Fibroblast of pulmonary artery (primary cell): ENCODE data around the gene SCGB1C1.
A peak's percentile ranks its signal among the peaks of the same experiment; 100 is the strongest.

Experiments
- DNase-seq: peaks from one replicate; pipeline ENCODE4 v3.0.0-alpha.2; 2010; ENCODE audit warnings: low read depth
- H3K4me3 ChIP-seq: replicated peaks from 2 replicates; pipeline ENCODE4 v1.5.1; 2011; ENCODE audit warnings: low read depth, mild to moderate bottlenecking, control low read depth, low read length, moderate library complexity
- CTCF ChIP-seq: IDR thresholded peaks from 2 replicates; pipeline ENCODE4 v1.5.1; 2011; ENCODE audit warnings: mild to moderate bottlenecking, control low read depth, low read length, inconsistent platforms; ENCODE audit errors: missing control alignments

The SCGB1C1 gene

DNA sequence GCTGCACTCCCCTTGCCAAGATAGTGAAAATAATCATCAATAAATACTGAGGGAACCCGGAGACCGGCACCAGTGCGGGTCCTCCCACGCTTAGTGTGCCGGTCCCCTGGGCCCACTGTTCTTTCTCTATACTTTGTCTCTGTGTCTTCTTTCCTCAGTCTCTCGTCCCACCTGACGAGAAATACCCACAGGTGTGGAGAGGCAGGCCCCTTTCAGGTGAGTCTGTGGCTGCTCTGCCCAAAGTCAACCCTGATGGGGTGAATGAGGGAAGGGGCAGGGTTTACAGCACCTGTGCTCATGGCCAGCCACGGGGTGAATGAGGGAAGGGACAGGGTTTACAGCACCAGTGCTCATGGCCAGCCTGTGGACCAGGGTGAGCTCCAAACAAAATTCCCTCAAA lies 9.6 kb downstream of the SCGB1C1 start:
- no peak for TF ChIP-seq CTCF
- no peak for DNase-seq
- H3K4me3 ChIP-seq, result no peak overlapping the region

DNA sequence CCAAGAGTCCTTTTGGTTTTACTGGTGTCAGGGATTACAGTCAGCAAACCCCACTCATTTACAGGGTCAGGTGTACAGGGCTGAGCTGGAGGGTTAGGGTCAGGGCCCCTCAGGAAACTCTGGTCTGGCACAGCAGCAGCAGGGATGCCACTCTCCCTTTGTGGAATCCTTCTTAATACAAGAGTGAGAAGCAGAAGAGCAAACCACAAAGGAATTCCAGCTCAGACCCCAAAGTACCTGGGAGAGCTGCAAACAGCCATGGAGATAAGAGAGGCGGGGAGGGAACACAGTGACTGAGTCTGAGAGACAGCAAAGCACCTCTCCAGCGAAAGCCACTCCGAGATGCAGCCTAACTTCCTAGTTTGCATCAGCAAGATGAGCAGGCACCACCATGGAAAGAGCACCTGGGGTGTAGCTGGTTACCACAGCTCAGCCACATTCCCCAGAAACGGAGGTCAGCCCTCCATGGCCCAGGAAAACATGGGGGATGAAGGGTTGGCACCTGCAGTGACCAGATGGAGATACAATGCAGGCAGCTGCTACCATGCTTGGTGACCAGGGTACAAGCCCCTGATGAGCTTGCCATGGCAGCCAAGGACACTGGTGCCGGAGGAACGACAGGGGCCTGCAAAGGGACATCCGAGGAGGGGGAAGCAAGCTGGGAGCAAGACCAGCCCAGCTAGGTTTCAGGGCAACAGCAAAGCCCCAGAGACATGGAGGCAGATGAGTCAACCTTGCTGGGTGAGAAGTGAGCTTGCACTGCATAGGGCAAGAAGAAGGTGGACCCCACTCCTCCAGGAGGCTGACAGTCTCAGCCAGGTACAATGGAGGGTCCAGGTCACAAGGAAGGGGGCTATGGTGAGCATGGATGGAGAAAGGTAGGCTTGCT lies 10.4 kb downstream of the SCGB1C1 start:
- H3K4me3 ChIP-seq, result no peak overlapping the region
- DNase-seq, result no peak
- no peak for TF ChIP-seq CTCF

- TF ChIP-seq CTCF, result no peak
- H3K4me3 ChIP-seq, result no peak overlapping the region
- no peak for DNase-seq
These were observed 11.2 kb downstream of the SCGB1C1 start for GRCh38 chr11:203945-204586.

DNA sequence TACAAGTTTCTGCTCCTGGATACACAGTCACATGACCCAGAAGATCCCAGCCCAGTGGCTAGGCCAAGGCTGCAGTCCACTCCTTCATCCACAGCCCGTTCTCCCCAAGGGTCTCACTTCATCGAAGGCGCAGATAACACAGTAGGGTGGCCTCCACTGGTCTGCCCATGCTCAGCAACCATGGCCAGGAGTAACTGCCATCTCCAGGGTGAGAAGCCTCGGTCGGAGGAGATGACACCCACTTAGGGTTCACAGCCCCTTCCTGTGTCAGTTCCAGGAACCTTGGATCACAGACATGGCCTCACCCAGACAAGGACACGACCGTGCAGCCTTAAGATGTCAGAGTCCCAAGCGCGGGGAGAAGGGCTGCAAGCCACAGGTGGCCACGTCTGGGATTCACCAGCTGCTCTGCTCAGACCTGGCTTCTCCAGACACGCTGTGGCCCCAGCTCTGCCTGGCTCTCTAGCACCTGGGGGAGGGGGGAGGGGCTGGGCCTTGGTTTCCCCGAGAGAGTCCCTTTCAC lies 11.8 kb downstream of the SCGB1C1 start:
- no peak for DNase-seq
- no peak for TF ChIP-seq CTCF
- no peak overlapping the region for H3K4me3 ChIP-seq

DNA sequence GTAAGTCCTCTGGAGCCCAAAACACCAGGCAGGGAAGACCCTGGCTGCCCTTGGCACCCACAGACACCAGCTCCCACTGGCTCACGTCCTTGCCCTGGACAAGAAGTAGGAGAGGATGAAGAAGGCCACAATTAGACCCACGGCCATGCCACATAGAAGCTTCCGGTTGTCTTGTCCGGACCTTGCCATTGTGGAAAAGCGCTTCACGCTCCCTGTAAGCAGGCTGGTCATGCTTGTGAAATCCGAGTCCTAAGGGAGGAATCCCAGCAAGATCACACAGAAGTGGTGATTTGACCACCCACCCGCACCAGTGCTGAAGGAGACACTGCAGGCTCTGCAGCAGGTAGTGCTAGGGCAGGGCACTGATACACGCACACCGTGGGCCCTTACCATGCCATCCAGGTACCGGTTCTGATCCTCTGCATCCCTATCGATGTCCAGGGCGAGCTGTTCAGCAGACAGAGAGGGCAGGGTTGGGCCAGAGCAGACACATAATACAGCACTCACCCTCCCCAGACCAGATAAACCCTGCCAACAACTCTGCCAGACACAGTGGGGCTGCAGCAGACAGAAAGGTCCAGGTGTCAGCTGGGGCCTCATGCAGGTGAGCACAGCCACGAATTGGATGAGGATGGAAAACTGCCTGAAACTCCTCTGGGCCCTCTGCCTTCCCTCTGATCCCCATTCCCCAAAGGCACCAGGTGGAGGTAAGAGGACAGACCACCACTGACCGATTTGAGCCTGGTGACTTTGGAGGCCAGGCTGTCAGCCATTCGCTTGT lies 12.5 kb downstream of the SCGB1C1 start:
- peak overlapping the region; percentile 93 for H3K4me3 ChIP-seq
- TF ChIP-seq CTCF, result no peak
- DNase-seq, result no peak

DNA sequence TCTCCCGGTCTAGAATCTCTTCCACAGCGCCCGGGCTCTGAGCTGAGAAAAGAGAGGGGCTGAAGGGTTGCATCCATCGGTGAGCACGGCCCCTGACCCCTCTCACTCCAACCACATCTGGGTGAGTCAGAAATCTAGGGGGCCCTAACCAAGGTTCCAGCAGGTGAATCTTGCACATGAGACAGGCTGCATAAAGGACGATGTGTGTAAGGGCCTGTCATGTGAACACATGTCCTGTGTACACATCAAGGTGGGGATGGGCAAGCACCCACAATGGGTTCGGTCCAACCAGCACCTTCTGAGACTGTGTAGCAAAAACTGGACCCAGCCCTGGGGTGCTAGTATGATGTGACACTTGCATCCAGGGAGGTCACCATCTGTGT lies 13.1 kb downstream of the SCGB1C1 start:
- no peak for DNase-seq

More for the DNA sequence above, 13.1 kb downstream of the SCGB1C1 start:
- peak overlapping the region; percentile 93 for H3K4me3 ChIP-seq
- TF ChIP-seq CTCF, result no peak
